HCT116 (cell line): ENCODE data around the gene FCHO1.

ENCODE experiments used
- EGR1 ChIP-seq: IDR thresholded peaks from 2 replicates; pipeline ENCODE4 v1.6.1; 2012; ENCODE audit warnings: low read depth
- EZH2phosphoT487 ChIP-seq: fragments of 200-600 bp; IDR thresholded peaks from 2 replicates; pipeline ENCODE4 v1.6.1; 2018; ENCODE audit warnings: antibody characterized with exemption, borderline replicate concordance
- RAD21 ChIP-seq: IDR thresholded peaks from 2 replicates; pipeline ENCODE4 v1.6.1; 2012; ENCODE audit warnings: low read depth, mild to moderate bottlenecking
- SIN3A ChIP-seq: IDR thresholded peaks from 2 replicates; pipeline ENCODE4 v1.6.1; 2012; ENCODE audit warnings: low read depth
- YY1 ChIP-seq: IDR thresholded peaks from 2 replicates; pipeline ENCODE4 v1.6.1; 2011; ENCODE audit warnings: low read length, low read depth, moderate library complexity, mild to moderate bottlenecking; ENCODE audit not compliant: insufficient replicate concordance; ENCODE audit errors: extremely low read depth

- no peak for TF ChIP-seq EGR1
- no peak for TF ChIP-seq YY1
- no peak for TF ChIP-seq SIN3A
- TF ChIP-seq EZH2phosphoT487, result no peak
- TF ChIP-seq RAD21, result no peak
Observed at GRCh38 chr19:17794412-17794730, 43.1 kb downstream of the FCHO1 start.
